HG03469 (cell line): ENCODE results near the gene CCNE1.

ENCODE experiments used
- ATAC-seq: cut with Tn5 transposase; IDR thresholded peaks from one replicate; pipeline ENCODE4 v1.9.1; 2021; ENCODE audit warnings: mild to moderate bottlenecking, moderate library complexity, moderate number of reproducible peaks; ENCODE audit not compliant: unreplicated experiment

The CCNE1 gene

DNA sequence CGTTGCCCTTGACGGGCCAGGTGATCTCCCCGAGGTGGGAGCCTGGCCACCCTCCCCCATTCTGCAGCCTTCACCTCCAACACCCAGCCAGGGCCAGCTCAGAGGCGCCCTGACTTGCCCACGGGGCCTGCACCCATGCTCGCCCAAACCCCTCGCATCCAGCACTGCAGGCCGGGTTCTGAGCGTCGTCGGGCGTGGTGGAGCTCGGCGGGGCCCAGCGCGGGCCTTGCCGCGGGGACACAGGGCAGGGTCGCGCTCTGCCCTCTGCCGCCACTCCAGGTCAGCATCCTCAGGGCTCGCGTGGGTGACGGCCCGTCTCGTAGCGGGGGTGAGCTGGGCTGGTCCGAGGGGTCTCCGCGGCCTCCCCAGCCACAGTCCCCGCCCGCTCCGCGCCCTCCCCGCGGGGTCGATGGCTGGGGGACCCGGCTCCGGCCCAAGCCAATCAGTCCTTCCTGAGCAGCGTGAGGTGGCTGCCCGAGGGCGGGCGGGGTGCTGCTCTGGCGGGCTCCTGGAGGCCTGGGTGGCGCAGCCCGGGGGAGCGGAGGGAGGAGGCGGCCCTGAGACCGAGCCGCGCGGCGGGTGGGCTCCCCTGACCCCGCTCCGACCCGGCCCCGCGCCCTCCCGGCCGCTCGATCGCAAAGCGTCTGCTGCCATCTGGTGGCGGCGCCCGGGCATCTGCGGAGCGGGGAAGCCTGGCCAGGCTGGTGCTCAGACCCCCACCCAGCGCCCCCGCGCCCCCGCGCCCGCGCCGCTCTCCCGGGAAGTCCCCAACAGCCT lies 61.4 kb downstream of the CCNE1 start:
- ATAC-seq, result no peak
